Body of pancreas (tissue), 4 donors: ENCODE results near the gene MRM2.

Experiments used
- CTCF ChIP-seq, 7 experiments: fragments of 450-650 bp in 4 of 7; fragments of 200-600 bp in 3 of 7; sonication (generic) in 3 of 7; IDR thresholded peaks; one replicate each; pipeline ENCODE4 v1.5.1; 2016 to 2019; ENCODE audit warnings: antibody characterized with exemption in 7 of 7
- POLR2A ChIP-seq, 3 donors: fragments of 450-650 bp; IDR thresholded peaks; one replicate each; pipeline ENCODE4 v1.6.1; 2016; ENCODE audit warnings: antibody characterized with exemption in 3 of 3, mild to moderate bottlenecking in 2 of 3

GRCh38 chr7:2213551-2214215 is 28.3 kb downstream of the MRM2 start:
- no peak for TF ChIP-seq CTCF (IDR thresholded peaks at IDR 0.05)
- TF ChIP-seq POLR2A (IDR thresholded peaks at IDR 0.05): no peak
